Measurements from ENCODE around the gene EIF5.

EIF5 gene

GRCh38 chr14:103329401-103330347 is 4.4 kb upstream of the EIF5 start:
- no peak for TF ChIP-seq POLR2AphosphoS5 (IDR thresholded peaks at IDR 0.05; ENCODE audit: low read depth, low read length)
- TF ChIP-seq SIN3A (IDR thresholded peaks at IDR 0.05; ENCODE audit: borderline replicate concordance, insufficient read depth, low read length), result no peak
- TF ChIP-seq TAF1 (IDR thresholded peaks at IDR 0.05; ENCODE audit: borderline replicate concordance, insufficient read depth, low read length), result no peak

GRCh38 chr14:103330536-103330935 is 3.5 kb upstream of the EIF5 start:
- TF ChIP-seq REST (IDR thresholded peaks at IDR 0.05; ENCODE audit: insufficient read depth in 1 of 2, low read depth in 2 of 2, low read length in 2 of 2), result no peak
- TF ChIP-seq FOXP2 (optimal IDR thresholded peaks at IDR 0.05; ENCODE audit: borderline replicate concordance, extremely low read depth, extremely low read length, insufficient read depth), result no peak
- no peak for TF ChIP-seq TAF1 (IDR thresholded peaks at IDR 0.05; ENCODE audit: borderline replicate concordance, insufficient read depth, low read length)
- TF ChIP-seq SIN3A (IDR thresholded peaks at IDR 0.05; ENCODE audit: borderline replicate concordance, insufficient read depth, low read length), result no peak
- no peak for TF ChIP-seq POLR2AphosphoS5 (IDR thresholded peaks at IDR 0.05; ENCODE audit: low read depth, low read length)

GRCh38 chr14:103332143-103332919 is 1.7 kb upstream of the EIF5 start:
- TF ChIP-seq POLR2AphosphoS5 (IDR thresholded peaks at IDR 0.05; ENCODE audit: low read depth, low read length) (no peak), FOXP2 (optimal IDR thresholded peaks at IDR 0.05; ENCODE audit: borderline replicate concordance, extremely low read depth, extremely low read length, insufficient read depth) (no peak), TAF1 (IDR thresholded peaks at IDR 0.05; ENCODE audit: borderline replicate concordance, insufficient read depth, low read length) (no peak), REST (IDR thresholded peaks at IDR 0.05; ENCODE audit: insufficient read depth in 1 of 2, low read depth in 2 of 2, low read length in 2 of 2) (no peak)

GRCh38 chr14:103334644-103335622 is 896 bp downstream of the EIF5 start:
- no peak for TF ChIP-seq REST (IDR thresholded peaks at IDR 0.05; ENCODE audit: insufficient read depth in 1 of 2, low read depth in 2 of 2, low read length in 2 of 2)
- TF ChIP-seq SIN3A (IDR thresholded peaks at IDR 0.05; ENCODE audit: borderline replicate concordance, insufficient read depth, low read length), result no peak
- TF ChIP-seq FOXP2 (optimal IDR thresholded peaks at IDR 0.05; ENCODE audit: borderline replicate concordance, extremely low read depth, extremely low read length, insufficient read depth), result no peak
- no peak for TF ChIP-seq TAF1 (IDR thresholded peaks at IDR 0.05; ENCODE audit: borderline replicate concordance, insufficient read depth, low read length)
- TF ChIP-seq POLR2AphosphoS5 (IDR thresholded peaks at IDR 0.05; ENCODE audit: low read depth, low read length), result no peak

GRCh38 chr14:103336191-103336590 is 2.2 kb downstream of the EIF5 start:
- no peak for TF ChIP-seq FOXP2 (optimal IDR thresholded peaks at IDR 0.05; ENCODE audit: borderline replicate concordance, extremely low read depth, extremely low read length, insufficient read depth)
